Bone marrow (tissue), 2 donors: ENCODE measurements around the gene KIR3DL1.
"Not testable (repeated sequence)": the region's sequence is repeated elsewhere in the genome, so short reads cannot be mapped to it uniquely, and the experiment has no call there.

ENCODE experiments used
- DNase-seq, 2 donors: peaks; one replicate each; lab custom pipeline; 2025; lab: John Stamatoyannopoulos, UW

Gene KIR3DL1

DNA sequence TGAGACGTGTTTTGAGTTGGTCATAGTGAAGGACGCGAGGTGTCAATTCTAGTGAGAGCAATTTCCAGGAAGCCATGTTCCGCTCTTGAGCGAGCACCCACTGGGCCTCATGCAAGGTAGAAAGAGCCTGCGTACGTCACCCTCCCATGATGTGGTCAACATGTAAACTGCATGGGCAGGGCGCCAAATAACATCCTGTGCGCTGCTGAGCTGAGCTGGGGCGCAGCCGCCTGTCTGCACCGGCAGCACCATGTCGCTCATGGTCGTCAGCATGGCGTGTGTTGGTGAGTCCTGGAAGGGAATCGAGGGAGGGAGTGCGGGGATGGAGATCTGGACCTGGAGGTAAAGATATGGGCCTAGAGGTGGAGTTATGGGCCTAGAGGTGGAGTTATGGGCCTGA, at the start of gene KIR3DL1:
Gene KIR3DL1, plus strand, starts transcription at position 218 of the 400 bp plus-strand sequence.
- not testable (repeated sequence) for DNase-seq

DNA sequence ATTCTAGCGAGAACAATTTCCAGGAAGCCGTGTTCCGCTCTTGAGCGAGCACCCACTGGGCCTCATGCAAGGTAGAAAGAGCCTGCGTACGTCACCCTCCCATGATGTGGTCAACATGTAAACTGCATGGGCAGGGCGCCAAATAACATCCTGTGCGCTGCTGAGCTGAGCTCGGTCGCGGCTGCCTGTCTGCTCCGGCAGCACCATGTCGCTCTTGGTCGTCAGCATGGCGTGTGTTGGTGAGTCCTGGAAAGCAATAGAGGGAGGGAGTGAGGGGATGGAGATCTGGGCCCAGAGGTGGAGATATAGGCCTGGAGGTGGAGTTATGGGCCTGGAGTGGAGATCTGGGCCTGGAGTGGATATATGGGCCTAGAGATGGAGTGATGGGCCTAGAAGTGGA, 46.6 kb upstream of the KIR3DL1 start, which contains the start of gene KIR2DL1:
Gene KIR2DL1, plus strand, starts transcription at position 148 of the 400 bp plus-strand sequence. Its CDS starts 58 bp downstream, at position 206.
- not testable (repeated sequence) for DNase-seq

DNA sequence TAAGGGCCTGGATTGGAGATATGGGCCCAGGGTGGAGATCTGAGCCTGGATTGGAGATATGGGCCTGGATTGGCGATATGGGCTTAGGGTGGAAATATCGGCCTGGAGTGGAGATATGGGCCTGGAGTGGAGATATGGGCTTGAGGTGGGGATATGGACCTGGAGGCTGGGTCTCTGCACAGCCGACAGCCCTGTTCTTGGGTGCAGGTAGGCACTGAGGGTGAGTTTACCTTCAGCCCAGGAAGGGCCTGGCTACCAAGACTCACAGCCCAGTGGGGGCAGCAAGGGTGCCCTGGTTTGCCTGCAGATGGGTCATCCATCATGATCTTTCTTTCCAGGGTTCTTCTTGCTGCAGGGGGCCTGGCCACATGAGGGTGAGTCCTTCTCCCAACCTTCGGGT, 45.8 kb upstream of the KIR3DL1 start:
- not testable (repeated sequence) for DNase-seq

DNA sequence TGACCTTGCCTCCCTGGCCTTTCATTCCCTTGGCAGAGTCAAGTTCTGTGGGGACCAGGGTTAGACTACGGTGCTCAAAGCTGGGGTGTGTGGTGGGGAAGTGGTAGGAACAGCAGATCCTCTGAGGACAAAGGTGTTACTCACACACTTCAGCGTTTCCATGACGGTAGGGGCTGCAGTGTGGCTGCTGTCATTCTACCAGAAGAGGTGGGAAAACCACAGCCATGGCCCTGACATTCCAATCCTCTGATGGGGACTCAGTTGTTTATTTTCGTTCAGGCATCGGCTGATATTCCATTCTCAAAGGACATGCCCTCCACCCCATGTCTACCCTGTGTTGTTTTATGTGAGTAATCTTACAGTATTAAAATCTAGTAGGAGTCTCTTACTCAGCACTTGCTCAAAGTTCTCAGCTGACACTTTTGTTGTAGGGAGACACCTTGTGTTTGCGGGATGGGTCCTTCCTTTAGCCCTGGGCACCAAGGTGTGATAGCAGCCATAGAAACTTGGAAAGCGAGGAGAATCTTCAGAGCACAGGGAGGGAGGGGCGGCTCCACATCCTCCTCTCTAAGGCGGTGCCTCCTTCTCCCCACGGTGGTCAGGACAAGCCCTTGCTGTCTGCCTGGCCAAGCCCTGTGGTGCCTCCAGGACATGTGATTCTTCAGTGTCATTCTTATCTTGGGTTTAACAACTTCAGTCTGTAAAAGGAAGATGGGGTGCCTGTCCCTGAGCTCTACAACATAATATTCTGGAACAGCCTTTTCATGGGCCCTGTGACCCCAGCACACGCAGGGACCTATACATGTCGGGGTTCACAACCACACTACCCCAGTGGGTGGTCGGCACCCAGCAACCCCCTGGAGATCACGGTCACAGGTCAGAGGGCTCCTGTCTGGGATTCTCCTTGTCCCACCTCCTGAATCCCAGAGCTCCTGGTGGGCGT, 45.0 kb upstream of the KIR3DL1 start:
- DNase-seq = not testable (repeated sequence)

DNA sequence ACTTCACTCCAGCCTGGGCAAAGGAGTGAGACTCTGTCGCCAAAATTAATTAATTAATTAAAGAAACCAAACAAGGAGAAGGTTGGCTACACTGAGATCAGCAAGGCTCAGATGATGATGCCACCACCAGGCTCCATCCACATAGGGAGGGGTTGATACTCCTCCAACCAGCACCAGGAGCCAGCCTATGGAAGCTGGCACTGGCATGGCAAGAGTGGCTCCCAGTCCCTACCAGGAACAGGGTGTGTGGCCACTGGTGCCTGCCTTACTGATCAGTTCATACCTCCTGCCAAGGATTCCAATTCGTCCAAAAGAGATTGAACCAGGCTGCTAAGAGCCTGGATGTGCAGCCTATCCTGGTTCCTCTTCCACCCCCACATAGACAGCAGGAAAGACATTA, 43.6 kb upstream of the KIR3DL1 start:
- DNase-seq = not testable (repeated sequence)

DNA sequence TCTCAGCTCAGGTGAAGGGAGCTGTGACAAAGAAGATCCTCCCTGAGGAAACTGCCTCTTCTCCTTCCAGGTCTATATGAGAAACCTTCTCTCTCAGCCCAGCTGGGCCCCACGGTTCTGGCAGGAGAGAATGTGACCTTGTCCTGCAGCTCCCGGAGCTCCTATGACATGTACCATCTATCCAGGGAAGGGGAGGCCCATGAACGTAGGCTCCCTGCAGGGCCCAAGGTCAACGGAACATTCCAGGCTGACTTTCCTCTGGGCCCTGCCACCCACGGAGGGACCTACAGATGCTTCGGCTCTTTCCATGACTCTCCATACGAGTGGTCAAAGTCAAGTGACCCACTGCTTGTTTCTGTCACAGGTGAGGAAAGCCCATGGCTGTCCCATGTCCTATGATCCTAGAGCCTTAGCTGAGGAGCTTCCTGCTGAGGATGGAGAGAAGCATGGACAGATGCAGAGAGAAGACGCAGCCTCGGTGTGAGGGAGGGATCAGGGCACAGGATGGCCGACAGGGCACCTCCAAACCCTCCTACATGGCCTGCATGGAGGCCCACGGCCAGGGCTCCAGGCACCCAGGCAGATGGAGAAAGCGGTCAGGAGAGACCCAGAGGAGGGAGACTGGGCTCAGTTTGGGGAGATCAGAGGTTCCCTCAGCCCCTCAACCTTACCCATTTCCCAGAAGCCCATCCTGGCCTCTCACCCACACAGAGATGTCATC, 41.0 kb upstream of the KIR3DL1 start:
- DNase-seq = not testable (repeated sequence)

DNA sequence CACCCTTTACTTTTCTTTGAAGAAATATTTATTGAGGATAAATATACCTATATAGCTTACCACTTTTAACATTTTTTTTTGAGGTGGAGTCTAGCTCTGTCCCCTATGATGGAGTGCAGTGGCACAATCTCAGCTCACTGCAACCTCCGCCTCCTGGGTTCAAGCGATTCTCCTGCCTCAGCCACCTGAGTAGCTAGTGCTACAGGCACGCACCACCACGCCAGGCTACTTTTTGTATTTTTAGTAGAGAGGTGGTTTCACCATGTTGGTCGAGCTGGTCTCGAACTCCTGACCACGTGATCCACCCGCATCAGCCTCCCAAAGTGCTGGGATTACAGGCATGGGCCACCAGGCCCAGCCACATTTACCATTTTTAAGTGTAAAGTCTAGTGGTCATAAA, 40.4 kb upstream of the KIR3DL1 start:
- DNase-seq = not testable (repeated sequence)

DNA sequence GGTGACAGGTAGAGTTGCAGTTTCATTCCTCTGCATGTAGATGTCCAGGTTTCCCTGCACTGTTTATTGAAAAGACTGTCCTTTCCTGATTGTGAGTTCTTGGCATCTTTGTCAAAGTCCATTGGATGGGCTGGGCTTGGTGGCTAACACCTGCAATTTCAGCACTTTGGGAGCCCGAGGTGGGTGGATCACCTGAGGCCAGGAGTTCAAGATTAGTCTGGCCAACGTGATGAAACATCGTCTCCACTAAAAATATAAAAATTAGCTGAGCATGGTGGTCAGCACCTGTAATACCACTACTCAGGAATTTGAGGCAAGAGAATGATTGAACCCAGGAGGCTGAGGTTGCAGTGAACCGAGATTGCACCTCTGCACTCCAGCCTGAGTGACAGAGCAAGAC, 38.4 kb upstream of the KIR3DL1 start:
- DNase-seq = not testable (repeated sequence)

DNA sequence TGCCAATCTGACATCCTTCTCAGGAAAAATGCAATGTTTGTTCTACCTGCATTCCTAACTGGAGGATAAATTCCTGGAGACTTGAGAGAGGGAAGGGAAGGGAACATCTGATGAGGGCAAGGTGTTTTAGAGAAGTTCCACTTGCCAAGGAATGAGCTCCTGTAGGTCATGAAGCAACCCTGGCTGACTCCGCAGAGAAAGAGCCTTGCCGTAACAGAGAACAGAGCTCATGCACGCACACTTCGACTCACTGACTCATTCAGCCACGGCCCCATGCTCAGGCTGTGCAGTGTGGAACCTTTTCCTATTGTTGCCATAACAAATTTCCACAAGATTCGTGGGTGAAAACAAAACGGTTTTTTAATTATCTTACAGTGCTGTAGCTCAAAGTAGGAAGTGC, 37.4 kb upstream of the KIR3DL1 start:
- DNase-seq = not testable (repeated sequence)

DNA sequence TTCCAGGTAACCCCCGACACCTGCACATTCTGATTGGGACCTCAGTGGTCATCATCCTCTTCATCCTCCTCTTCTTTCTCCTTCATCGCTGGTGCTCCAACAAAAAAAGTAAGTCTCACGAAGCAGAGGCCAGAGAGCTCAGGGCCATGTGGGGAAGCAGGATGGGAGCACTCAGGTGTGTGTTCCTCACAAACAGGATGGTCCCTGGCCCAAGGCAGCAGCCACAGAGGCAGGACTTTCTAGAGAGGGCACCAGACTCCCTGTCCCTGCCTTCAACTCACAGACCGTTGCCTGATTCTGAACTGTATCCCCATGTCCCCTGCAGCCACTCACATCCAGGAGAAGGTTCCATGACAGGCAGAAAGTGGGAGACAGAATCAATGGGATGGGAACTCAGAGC, 33.4 kb upstream of the KIR3DL1 start:
- not testable (repeated sequence) for DNase-seq

DNA sequence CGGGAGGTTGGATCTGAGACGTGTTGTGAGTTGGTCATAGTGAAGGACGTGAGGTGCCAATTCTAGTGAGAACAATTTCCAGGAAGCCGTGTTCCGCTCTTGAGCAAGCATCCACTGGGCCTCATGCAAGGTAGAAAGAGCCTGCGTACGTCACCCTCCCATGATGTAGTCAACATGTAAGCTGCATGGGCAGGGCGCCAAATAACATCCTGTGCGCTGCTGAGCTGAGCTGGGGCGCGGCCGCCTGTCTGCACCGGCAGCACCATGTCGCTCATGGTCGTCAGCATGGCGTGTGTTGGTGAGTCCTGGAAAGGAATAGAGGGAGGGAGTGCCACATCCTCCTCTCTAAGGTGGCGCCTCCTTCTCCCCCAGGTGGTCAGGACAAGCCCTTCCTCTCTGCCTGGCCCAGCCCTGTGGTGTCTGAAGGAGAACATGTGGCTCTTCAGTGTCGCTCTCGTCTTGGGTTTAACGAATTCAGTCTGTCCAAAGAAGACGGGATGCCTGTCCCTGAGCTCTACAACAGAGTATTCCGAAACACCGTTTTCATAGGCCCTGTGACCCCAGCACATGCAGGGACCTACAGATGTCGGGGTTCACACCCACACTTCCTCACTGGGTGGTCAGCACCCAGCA, 30.1 kb upstream of the KIR3DL1 start:
- DNase-seq = not testable (repeated sequence)

DNA sequence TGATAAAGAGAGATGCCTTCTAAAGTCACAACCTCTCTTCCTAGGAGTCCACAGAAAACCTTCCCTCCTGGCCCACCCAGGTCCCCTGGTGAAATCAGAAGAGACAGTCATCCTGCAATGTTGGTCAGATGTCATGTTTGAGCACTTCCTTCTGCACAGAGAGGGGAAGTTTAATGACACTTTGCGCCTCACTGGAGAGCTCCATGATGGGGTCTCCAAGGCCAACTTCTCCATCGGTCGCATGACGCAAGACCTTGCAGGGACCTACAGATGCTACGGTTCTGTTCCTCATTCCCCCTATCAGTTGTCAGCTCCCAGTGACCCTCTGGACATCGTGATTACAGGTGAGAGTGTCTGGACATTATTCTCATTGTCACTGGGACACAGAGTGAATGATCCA, 28.1 kb upstream of the KIR3DL1 start:
- not testable (repeated sequence) for DNase-seq

DNA sequence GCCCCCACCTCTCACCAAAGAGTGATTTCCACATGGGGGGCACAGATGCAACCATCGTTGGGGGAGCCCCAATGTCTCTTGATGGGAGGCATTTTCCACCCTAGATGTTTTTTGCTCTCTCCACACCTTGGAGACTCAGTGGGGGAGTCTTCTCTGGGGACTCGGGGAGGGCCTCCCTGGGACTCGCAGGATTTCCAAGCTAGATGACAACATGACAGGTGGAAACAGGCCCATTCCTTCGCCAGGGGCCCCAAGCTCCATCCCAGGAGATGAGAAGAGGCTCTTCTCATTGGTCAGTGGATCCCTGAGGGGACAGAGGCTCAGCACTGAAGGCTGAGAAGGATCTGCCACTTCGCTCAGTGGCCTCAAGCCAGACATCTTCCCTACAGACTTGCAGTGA, 25.6 kb upstream of the KIR3DL1 start:
- DNase-seq = no peak

DNA sequence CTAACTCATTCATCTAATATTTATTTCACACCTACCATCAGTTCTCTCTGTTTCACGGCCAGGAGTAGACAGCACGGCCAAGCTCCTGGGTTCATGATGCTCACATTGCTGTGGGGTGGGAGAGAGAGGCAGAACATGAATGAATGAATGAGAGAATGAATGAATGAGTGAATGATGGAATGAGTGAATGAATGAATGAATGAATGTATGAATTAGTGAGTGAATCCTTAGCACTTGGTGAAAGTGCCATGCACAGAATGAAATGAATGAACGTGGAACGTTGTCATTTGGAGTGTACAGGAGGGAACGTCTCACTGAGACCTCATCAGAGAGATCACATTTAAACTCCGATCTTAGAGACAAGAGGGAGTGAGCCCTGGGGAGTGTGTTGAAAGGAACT, 24.8 kb upstream of the KIR3DL1 start:
- no peak for DNase-seq

DNA sequence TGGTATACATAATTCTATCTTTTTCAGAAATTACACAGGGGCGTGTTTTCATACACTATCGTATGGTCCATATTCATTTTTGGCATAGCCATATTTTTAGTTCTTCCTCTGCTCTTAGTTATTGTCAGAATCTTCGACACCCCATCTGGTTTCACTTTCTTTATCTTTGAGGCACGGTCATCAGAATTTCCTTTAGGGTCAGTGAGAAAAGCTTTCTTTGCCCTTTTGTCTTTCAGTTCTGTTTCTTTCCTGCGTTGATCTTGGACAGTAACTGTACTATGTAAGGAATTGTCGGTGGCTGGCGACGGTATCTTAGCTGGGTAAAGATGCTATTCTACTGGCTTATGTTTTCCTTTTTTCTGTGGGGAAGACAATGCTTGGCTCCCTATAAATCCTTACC, 23.5 kb upstream of the KIR3DL1 start:
- no peak for DNase-seq

DNA sequence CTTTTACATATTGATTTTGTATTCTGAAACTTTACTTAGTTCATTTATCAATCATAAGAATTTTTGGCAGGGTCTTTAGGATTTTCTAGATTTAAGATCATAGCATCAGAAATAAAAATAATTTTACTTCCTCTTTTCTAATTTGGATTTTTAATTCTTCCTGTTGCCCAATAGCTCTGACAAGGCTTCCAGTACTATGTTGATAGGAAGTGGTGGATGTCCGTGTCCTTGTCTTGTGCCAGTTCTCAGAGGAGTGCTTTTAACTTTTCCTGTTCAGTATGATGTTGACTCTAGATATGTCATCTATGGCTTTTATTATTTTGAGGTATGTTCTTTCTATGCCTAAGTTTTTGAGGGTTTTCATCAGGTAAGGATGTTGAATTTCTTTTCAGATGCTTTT, 20.5 kb upstream of the KIR3DL1 start:
- DNase-seq = peak in 1 of 2 donors; percentile 57

DNA sequence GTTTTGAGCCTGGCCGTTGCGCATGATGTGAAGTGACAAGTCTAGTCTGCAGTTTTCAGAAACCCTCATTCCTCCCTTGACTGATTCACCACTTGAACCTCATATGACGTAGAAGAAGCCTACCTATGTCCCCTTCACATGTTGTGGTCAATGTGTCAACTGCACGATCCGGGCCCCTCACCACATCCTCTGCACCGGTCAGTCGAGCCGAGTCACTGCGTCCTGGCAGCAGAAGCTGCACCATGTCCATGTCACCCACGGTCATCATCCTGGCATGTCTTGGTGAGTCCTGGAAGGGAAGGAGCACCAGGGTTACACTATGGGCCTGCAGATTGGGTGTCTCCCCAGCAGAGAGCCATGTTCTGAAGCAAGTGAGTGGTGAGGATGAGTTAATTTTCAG, 12.9 kb upstream of the KIR3DL1 start, which contains the start of gene KIR2DL4:
Gene KIR2DL4, plus strand, starts transcription at position 201 of the 400 bp plus-strand sequence. Its CDS starts 42 bp downstream, at position 243.
- DNase-seq = no peak

DNA sequence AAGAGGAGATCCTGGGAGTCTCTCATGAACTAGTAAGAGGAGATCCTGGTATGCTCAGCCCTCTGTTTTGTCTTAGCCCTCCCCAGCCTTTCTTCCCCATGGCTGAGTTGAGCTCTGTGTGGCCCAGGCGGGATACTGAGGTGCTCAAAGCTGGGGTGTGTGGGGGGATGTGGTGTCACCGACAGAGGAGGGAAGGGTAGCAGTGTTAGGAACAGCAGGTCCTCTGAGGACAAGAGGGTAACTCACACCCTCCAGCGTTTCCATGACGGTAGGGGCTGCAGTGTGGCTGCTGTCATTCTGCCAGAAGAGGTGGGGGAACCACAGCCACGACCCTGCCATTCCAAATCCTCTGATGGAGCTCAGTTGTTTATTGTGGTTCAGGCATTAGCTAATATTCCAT, 12.2 kb upstream of the KIR3DL1 start:
- DNase-seq = no peak

DNA sequence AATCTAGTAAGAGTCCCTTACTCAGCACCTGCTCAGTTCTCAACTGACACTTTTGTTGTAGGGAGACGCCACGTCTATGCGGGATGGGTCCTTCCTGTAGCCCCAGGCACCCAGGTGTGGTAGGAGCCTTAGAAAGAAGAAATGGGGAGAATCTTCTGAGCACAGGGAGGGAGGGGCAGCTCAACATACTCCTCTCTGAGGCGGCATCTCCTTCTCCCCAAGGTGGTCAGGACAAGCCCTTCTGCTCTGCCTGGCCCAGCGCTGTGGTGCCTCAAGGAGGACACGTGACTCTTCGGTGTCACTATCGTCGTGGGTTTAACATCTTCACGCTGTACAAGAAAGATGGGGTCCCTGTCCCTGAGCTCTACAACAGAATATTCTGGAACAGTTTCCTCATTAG, 11.7 kb upstream of the KIR3DL1 start:
- no peak for DNase-seq

DNA sequence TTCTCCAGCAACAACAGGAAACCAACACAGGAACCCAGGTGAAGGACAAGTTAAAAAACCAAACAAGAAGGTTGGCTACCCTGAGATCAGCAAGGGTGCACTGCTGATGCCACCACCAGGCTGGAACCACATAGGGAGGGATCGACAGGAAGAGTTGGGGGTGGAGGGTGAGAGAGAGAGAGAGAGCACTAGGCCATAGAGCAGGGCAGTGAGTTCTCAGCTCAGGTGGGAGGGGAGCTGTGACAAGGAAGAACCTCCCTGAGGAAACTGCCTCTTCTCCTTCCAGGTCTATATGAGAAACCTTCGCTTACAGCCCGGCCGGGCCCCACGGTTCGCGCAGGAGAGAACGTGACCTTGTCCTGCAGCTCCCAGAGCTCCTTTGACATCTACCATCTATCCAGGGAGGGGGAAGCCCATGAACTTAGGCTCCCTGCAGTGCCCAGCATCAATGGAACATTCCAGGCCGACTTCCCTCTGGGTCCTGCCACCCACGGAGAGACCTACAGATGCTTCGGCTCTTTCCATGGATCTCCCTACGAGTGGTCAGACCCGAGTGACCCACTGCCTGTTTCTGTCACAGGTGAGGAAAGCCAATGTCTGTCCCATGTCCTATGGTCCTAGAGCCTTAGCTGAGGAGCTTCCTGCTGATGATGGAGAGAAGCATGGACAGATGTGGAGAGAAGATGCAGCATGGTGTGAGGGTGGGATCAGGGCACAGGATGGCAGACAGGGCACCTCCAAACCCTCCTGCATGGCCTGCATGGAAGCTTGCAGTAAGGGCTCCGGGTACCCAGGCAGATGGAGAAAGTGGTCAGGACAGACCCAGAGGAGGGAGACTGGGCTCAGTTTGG, 10.4 kb upstream of the KIR3DL1 start:
- DNase-seq = no peak

DNA sequence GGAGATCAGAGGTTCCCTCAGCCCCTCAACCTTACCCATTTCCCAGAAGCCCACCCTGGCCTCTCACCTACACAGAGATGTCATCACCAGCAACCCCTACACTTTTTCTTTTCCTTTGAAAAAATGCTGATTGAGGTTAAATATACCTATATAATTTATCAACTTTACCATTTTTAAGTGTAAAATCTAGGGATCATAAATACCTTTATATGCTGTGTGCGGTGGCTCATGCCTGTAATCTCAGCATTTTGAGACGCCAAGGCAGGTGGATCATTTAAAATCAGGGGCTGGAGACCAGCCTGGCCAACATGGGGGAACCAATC, 9.8 kb upstream of the KIR3DL1 start:
- DNase-seq = no peak
